Measurements from ENCODE around the gene ZNF33A.
A peak's percentile ranks its signal among the peaks of the same experiment; 100 is the strongest.
"Not testable (repeated sequence)": the region's sequence is repeated elsewhere in the genome, so short reads cannot be mapped to it uniquely, and the experiment has no call there.

The ZNF33A gene

DNA sequence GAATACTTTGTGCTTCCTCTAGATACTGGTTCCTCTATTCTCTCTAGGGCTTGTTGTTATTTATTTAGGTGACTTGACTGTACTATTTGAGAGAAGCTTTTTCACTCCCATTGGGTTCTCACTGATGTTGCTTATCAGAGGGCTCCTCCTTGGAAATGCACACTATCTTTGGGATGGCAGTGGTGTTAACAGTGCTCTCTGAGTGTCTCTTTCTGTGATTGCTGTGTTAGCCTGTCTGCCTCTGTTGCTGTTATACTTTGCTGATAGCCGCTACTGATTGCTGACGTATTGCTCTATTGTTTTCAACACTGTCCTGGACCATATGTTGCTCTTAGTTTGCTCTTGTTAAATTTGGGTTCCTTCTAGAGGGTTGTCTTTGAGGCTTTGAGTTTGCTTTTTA is 34.7 kb downstream of the ZNF33A start:
- TF ChIP-seq, protein P1, sequence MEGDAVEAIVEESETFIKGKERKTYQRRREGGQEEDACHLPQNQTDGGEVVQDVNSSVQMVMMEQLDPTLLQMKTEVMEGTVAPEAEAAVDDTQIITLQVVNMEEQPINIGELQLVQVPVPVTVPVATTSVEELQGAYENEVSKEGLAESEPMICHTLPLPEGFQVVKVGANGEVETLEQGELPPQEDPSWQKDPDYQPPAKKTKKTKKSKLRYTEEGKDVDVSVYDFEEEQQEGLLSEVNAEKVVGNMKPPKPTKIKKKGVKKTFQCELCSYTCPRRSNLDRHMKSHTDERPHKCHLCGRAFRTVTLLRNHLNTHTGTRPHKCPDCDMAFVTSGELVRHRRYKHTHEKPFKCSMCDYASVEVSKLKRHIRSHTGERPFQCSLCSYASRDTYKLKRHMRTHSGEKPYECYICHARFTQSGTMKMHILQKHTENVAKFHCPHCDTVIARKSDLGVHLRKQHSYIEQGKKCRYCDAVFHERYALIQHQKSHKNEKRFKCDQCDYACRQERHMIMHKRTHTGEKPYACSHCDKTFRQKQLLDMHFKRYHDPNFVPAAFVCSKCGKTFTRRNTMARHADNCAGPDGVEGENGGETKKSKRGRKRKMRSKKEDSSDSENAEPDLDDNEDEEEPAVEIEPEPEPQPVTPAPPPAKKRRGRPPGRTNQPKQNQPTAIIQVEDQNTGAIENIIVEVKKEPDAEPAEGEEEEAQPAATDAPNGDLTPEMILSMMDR (IDR thresholded peaks at IDR 0.05; ENCODE audit: insufficient read depth, missing control alignments): no peak
- FAIRE-seq (no peak), DNase-seq (ENCODE audit: insufficient read length, low spot score) (no peak)

DNA sequence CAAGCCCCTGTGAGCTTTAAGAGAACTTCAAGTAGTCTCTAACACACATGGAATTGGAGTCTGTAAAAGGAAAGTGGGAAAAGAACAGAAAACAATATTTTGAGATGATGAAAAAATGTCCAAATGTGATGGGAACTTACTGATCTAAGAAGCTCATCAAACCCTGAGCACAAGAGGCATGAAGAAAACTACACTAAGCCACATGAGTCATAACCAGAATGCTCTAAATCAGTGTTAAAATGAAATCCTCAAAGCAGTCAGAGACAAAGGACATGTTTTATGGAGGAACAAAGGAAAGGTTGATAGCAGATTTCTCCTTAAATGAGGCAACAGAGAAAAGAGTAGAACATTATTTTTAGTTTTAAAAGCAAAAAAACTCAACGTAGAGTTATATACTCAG is 37.2 kb downstream of the ZNF33A start:
- no peak for DNase-seq (ENCODE audit: insufficient read length, low spot score)
- TF ChIP-seq, protein P1 (IDR thresholded peaks at IDR 0.05; ENCODE audit: insufficient read depth, missing control alignments): no peak
- no peak for FAIRE-seq

DNA sequence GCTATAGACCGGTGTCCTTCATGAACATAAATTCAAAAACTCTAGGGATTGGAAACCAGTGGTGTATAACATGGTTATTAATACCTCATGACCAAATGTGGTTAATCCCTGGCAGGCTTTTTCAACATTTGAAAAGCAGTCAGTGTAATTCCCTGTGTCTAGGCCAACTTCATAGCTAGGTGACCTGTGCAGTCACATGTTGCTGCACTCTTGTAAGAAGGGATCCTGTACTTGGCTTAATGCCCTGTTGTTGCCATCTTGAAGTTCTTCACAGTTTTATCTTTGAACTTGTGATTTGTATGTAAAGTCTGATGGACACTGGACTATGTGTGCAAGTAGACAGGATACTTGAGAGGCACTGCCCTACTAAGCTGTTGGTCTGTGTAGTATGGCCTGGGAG is 39.7 kb downstream of the ZNF33A start:
- DNase-seq (ENCODE audit: insufficient read length, low spot score) (no peak), FAIRE-seq (no peak)
- TF ChIP-seq, protein P1 (IDR thresholded peaks at IDR 0.05; ENCODE audit: insufficient read depth, missing control alignments): no peak

DNA sequence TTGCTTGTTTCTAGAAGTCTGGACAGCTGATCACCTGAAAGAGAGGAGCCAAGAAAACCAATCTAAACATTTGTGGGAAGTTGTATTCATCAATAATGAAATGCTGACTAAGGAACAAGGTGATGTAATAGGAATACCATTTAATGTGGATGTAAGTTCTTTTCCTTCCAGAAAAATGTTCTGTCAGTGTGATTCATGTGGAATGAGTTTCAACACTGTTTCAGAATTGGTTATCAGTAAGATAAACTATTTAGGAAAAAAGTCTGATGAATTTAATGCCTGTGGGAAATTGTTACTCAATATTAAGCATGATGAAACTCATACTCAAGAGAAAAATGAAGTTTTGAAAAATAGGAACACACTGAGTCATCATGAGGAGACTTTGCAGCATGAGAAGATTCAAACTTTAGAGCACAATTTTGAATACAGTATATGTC is 43.9 kb downstream of the ZNF33A start:
- peak; percentile 16 for FAIRE-seq

DNA sequence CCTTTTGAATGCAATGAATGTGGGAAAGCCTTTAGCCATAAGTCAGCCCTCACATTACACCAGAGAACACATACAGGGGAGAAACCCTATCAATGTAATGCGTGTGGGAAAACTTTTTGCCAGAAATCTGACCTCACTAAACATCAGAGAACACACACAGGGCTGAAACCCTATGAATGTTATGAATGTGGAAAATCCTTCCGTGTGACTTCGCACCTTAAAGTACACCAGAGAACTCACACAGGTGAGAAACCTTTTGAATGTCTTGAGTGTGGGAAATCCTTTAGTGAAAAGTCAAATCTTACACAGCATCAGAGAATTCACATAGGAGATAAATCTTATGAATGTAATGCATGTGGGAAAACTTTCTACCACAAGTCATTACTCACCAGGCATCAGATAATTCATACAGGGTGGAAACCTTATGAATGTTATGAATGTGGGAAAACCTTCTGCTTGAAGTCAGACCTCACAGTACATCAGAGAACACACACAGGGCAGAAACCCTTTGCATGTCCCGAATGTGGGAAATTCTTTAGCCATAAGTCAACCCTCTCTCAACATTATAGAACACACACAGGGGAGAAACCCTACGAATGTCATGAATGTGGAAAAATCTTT is 44.9 kb downstream of the ZNF33A start:
- not testable (repeated sequence) for FAIRE-seq; DNase-seq (ENCODE audit: insufficient read length, low spot score)

More for the DNA sequence above, 43.9 kb downstream of the ZNF33A start:
- DNase-seq (ENCODE audit: insufficient read length, low spot score): no peak
- TF ChIP-seq, protein P1 (IDR thresholded peaks at IDR 0.05; ENCODE audit: insufficient read depth, missing control alignments): no peak

DNA sequence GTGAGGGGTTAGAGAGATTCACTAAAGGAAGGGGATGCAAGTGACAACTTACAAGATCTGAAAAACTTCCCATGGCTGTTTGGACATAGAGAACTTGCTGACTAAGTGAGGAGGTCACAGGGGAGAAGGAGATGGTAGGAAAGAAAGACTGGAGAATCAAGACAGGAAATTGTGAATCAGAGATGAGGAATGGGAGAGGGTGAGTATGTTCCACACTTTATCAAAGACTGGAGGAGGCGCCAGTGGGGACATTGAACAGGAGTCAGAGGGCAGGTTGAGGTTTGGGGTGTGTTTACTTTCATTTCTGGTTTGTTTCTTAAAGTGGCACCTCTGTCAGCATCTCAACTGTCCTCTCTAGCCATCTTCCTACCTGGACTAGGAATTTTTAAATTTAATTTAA is 59.2 kb downstream of the ZNF33A start:
- not testable (repeated sequence) for FAIRE-seq; DNase-seq (ENCODE audit: insufficient read length, low spot score)

DNA sequence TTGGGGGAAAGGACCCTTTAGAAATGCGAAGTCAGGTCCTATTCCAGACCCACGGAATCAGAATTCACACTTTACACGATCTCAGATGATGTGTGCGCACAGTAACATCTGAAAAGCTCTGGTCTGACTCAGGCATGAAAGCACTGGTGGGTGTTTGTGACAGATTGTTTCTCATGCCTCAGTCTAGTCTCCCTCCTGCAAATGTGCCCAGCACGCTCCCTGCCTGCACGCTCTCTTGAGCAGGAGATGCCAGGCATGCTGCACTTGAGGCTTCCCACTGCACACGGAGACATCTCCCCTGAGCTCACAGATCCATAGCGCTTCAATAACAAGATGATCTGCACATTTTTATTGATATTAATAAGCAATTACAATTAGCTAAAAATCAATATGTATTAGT is 60.0 kb downstream of the ZNF33A start:
- no peak for FAIRE-seq
- TF ChIP-seq, protein P1 (IDR thresholded peaks at IDR 0.05; ENCODE audit: insufficient read depth, missing control alignments): no peak
- no peak for DNase-seq (ENCODE audit: insufficient read length, low spot score)

DNA sequence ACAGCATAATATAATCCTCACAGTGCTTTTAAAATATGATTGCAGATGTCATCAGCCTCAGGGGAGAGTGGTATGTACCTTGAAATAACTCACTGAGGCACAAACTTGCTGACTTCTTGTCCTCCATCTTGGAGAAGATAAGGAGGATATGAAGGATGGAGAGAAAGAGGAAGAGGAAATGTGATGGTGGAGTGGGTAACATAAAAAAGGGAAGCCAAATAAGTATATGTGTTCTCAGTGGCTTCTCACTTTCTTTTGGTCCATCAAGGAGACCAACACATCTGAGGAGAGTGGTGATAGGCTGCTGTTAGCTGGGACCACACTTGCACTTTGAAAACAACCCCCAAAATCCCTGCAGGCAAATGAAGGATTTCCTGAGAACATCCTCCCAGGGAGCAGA is 62.1 kb downstream of the ZNF33A start:
- no peak for DNase-seq (ENCODE audit: insufficient read length, low spot score)
- TF ChIP-seq, protein P1 (IDR thresholded peaks at IDR 0.05; ENCODE audit: insufficient read depth, missing control alignments): no peak
- FAIRE-seq: no peak

Data from D721Med (cell line).